K562 (cell line): Measurements from ENCODE around the gene RHOC. TPM values are rescaled to one million over a fixed set of nuclear protein-coding genes. Genes with fewer than 3 reads are reported as not detected.

Source experiments
- ATAC-seq: fragments of 200-7000 bp; cut with Tn5 transposase; 3 replicates; pipeline ENCODE4 v1.9.1; 2020; ENCODE audit warnings: moderate library complexity
- BruUV-seq: library from RNA; stranded (reverse); fragments of 400-500 nt; replicated peaks from 2 replicates; lab custom pipeline; 2021; lab: Mats Ljungman, UMichigan
- CTCF ChIA-PET: fragments of 300-600 bp; formaldehyde crosslinking; extraction: SDS; loops from one replicate; lab custom pipeline; 2021; ENCODE audit warnings: low intra/inter-chr PET ratio; lab: Yijun Ruan, JAX
- POLR2A ChIA-PET: fragments of 300-600, 350-650 bp; sonication (Branson Sonifier 250); formaldehyde crosslinking; extraction: SDS; loops from one replicate; lab custom pipeline; 2021; ENCODE audit warnings: antibody characterized with exemption, inconsistent platforms; lab: Yijun Ruan, JAX
- DNase-seq, 4 experiments: peaks; one replicate each; pipeline versions ENCODE4 v3.0.0 to v3.0.0-alpha.2; 2011 to 2018; ENCODE audit warnings: low spot score in 3 of 4, mixed read lengths in 3 of 4; ENCODE audit errors: extremely low read depth in 1 of 4
- FAIRE-seq: peaks from 2 replicates; lab custom pipeline; 2011; peaks lifted over from hg19 to GRCh38; lab: Jason Lieb, UNC
- H2AFZ ChIP-seq: 2 replicates; pipeline ENCODE4 v1.6.0; 2011; ENCODE audit warnings: low read depth, low read length, control low read depth, inconsistent platforms
- H3K27ac ChIP-seq: fragments of 200-600 bp; 3 replicates; pipeline ENCODE4 v1.8.0; 2011; ENCODE audit warnings: low read depth, mild to moderate bottlenecking, control low read depth, inconsistent platforms, low read length, moderate library complexity, mixed read lengths; ENCODE audit errors: extremely low read depth
- H3K27me3 ChIP-seq, 2 experiments: fragments of 300-600 bp in 1 of 2; 2 replicates in 1 of 2; 3 replicates in 1 of 2; pipeline versions ENCODE4 v1.6.0 to v1.8.0; 2011; ENCODE audit warnings: inconsistent platforms in 2 of 2, low read length in 2 of 2, mild to moderate bottlenecking in 1 of 2, mixed read lengths in 1 of 2, moderate library complexity in 1 of 2; ENCODE audit not compliant: control insufficient read depth in 2 of 2, insufficient read depth in 2 of 2
- H3K36me3 ChIP-seq: fragments of 300-600 bp; 3 replicates; pipeline ENCODE4 v1.8.0; 2011; ENCODE audit warnings: mild to moderate bottlenecking, low read length, inconsistent platforms; ENCODE audit not compliant: control insufficient read depth, insufficient read depth
- H3K4me1 ChIP-seq, 2 experiments: fragments of 200-600 bp in 1 of 2; replicated peaks in 1 of 2; 2 replicates in 1 of 2; 3 replicates in 1 of 2; pipeline versions ENCODE4 v1.5.1 to v1.8.0; 2011; ENCODE audit warnings: inconsistent platforms in 2 of 2, low read length in 2 of 2, mild to moderate bottlenecking in 1 of 2, mixed read lengths in 1 of 2, moderate library complexity in 1 of 2; ENCODE audit not compliant: control insufficient read depth in 2 of 2, insufficient read depth in 2 of 2
- H3K4me2 ChIP-seq: 2 replicates; pipeline ENCODE4 v1.6.1; 2011; ENCODE audit warnings: low read length, control low read depth, inconsistent platforms, mixed read lengths; ENCODE audit not compliant: insufficient read depth
- H3K4me3 ChIP-seq: fragments of 200-600 bp; sonication (generic), shearing (Covaris generic); 2 replicates; pipeline ENCODE4 v1.5.1; 2016; ENCODE audit warnings: control low read depth, inconsistent platforms
- H3K79me2 ChIP-seq: fragments of 200-600 bp; 3 replicates; pipeline ENCODE4 v1.8.0; 2011; ENCODE audit warnings: low read length, inconsistent platforms; ENCODE audit not compliant: control insufficient read depth, insufficient read depth
- H3K9ac ChIP-seq, 2 experiments: 2 replicates each; pipeline versions ENCODE4 v1.6.0 to v1.6.1; 2011; ENCODE audit warnings: low read depth in 2 of 2, low read length in 2 of 2, control low read depth in 1 of 2, inconsistent platforms in 1 of 2, mild to moderate bottlenecking in 1 of 2, mixed read lengths in 1 of 2; ENCODE audit not compliant: insufficient read depth in 1 of 2
- H3K9me1 ChIP-seq: one replicate; pipeline ENCODE4 v1.6.0; 2011; ENCODE audit warnings: inconsistent platforms, mild to moderate bottlenecking, low read length, moderate library complexity; ENCODE audit not compliant: control insufficient read depth, insufficient read depth
- H3K9me3 ChIP-seq: replicated peaks from 2 replicates; pipeline ENCODE4 v1.5.1; 2011; ENCODE audit warnings: low read depth, low read length, inconsistent platforms; ENCODE audit not compliant: control insufficient read depth, insufficient read depth
- H4K20me1 ChIP-seq: replicated peaks from 2 replicates; pipeline ENCODE4 v1.6.1; 2011; ENCODE audit warnings: low read length, inconsistent platforms, mixed read lengths; ENCODE audit not compliant: control insufficient read depth, insufficient read depth
- GMEB1 ChIP-seq: fragments of 250-450 bp; sonication (Bioruptor Pico); IDR thresholded peaks from 2 replicates; pipeline ENCODE4 v1.4.0; 2020; ENCODE audit warnings: mild to moderate bottlenecking
- HNRNPUL1 ChIP-seq: fragments of 200-400 bp; formaldehyde crosslinking; IDR thresholded peaks from 2 replicates; pipeline ENCODE4 v1.6.1; 2017; ENCODE audit warnings: low read length
- HOXB6 ChIP-seq: fragments of 250-450 bp; sonication (Bioruptor Pico); IDR thresholded peaks from 2 replicates; pipeline ENCODE4 v1.5.1; 2022; ENCODE audit warnings: mild to moderate bottlenecking, borderline replicate concordance
- ILF3 ChIP-seq: fragments of 450-650 bp; IDR thresholded peaks from 2 replicates; pipeline ENCODE4 v1.6.1; 2018; ENCODE audit warnings: antibody characterized with exemption, mild to moderate bottlenecking, moderate library complexity, borderline replicate concordance
- LEF1 ChIP-seq: fragments of 450-650 bp; IDR thresholded peaks from 2 replicates; pipeline ENCODE4 v1.6.1; 2016; ENCODE audit warnings: mild to moderate bottlenecking
- MCM5 ChIP-seq: fragments of 450-650 bp; IDR thresholded peaks from 2 replicates; pipeline ENCODE4 v1.6.1; 2016; ENCODE audit warnings: low read depth
- MEIS2 ChIP-seq: fragments of 450-650 bp; IDR thresholded peaks from 2 replicates; pipeline ENCODE4 v1.6.1; 2014; ENCODE audit warnings: mild to moderate bottlenecking; ENCODE audit not compliant: partially characterized antibody
- NR2C2 ChIP-seq, 2 experiments: fragments of 200-800 bp in 1 of 2; sonication (Bioruptor generic) in 1 of 2; sonication (generic) in 1 of 2; formaldehyde crosslinking in 1 of 2; IDR thresholded peaks; 2 replicates each; pipeline versions ENCODE4 v1.6.1 to v1.8.0; 2016 to 2022; ENCODE audit warnings: mild to moderate bottlenecking in 1 of 2, missing compliant biosample characterization in 1 of 2, missing genetic modification characterization in 1 of 2, missing genetic modification reagents in 1 of 2
- PKNOX1 ChIP-seq: fragments of 450-650 bp; IDR thresholded peaks from 2 replicates; pipeline ENCODE4 v1.6.1; 2016
- POLR2AphosphoS5 ChIP-seq: IDR thresholded peaks from 2 replicates; pipeline ENCODE4 v1.6.1; 2011; ENCODE audit warnings: mild to moderate bottlenecking, low read depth, low read length, moderate library complexity; ENCODE audit not compliant: control insufficient read depth, insufficient read depth
- SMAD2 ChIP-seq: fragments of 150-350 bp; IDR thresholded peaks from 2 replicates; pipeline ENCODE4 v1.6.1; 2014; ENCODE audit warnings: low read depth, mild to moderate bottlenecking, low read length
- ZKSCAN1 ChIP-seq: fragments of 150-350 bp; IDR thresholded peaks from 2 replicates; pipeline ENCODE4 v1.6.1; 2016; ENCODE audit warnings: low read depth, low read length
- WGBS: fragments of 100-300 bp; shearing (Covaris generic); methylation state at CpG from one replicate; pipeline ENCODE4 v1.1.6; 2016; ENCODE audit warnings: low coverage, mixed read lengths; ENCODE audit not compliant: insufficient coverage; ENCODE audit errors: missing lambda C conversion rate; 5-methylcytosine and 5-hydroxymethylcytosine counted together
- in situ Hi-C: fragments of 300-500 bp; cut with MboI; formaldehyde crosslinking; loops from 4 replicates; pipeline ENCODE4 v1.15.0; 2018; ENCODE audit warnings: inconsistent platforms, mixed read lengths
- intact Hi-C: fragments of 100-400 bp; cut with micrococcal nuclease; formaldehyde crosslinking; loops from 2 replicates; pipeline ENCODE4 v1.14.2; 2022
- polyA plus RNA-seq, 8 experiments: library from polyadenylated mRNA; depleted of rRNA in 4 of 8; stranded (reverse) in 5 of 8; unstranded in 3 of 8; fragments of >200 nt; fragmentation: Nextera tagmentation in 2 of 8; fragmentation: Illumina TruSeq in 1 of 8; extraction: Ambion mirVana in 2 of 8; extraction: Trizol in 1 of 8; gene quantifications; 2 replicates each; pipeline versions ENCODE4 v1.2.1 to v1.2.3, GENCODE V29; 2011 to 2014; ENCODE audit warnings: inconsistent platforms in 1 of 8, missing spikeins in 1 of 8
- total RNA-seq, 7 experiments: library from RNA; depleted of rRNA in 6 of 7; stranded (reverse); fragments of >200 nt in 6 of 7; fragmentation: Illumina TruSeq in 2 of 7; extraction: Trizol in 2 of 7; gene quantifications; 2 replicates each; pipeline versions ENCODE4 v1.2.1 to v1.2.3, GENCODE V29; 2011 to 2021; ENCODE audit warnings: low replicate concordance in 1 of 7
- TF ChIP-seq, protein P1 (sequence below): fragments of 200-800 bp; sonication (Bioruptor generic); IDR thresholded peaks from 2 replicates; pipeline ENCODE4 v1.6.1; 2016; ENCODE audit warnings: missing genetic modification characterization, missing compliant biosample characterization

The RHOC gene
- total and polyA plus RNA-seq, 9 of the 15 experiments (the other 6 are each of a cell fraction or from before 2014, with no cell fraction given), result 35.2 to 364 (median 204) TPM

GRCh38 chr1:112672842-112673241 lies 34.1 kb downstream of the RHOC start:
- no peaks in the 10 kb centered on the region for H4K20me1 ChIP-seq
- in situ Hi-C loops, result no loop called here
- peaks cover 37% of the 10 kb centered on the region for H3K79me2 ChIP-seq
- H3K9me3 ChIP-seq, result no peaks in the 10 kb centered on the region
- POLR2A ChIA-PET, result interaction anchor here (0.8 to 7.3 kb wide), 15 partner anchors 10 to 281 kb away, joined by 3 to 104 read pairs (median 8); partner anchors contain the start of genes PPM1J and ST7L
- peaks cover 60% of the 10 kb centered on the region for H3K36me3 ChIP-seq
- H3K9ac ChIP-seq, result no peak overlapping the region
- no peak overlapping the region for H3K4me2 ChIP-seq
- ATAC-seq (0 out of 3 replicates have a peak, but pooled peaks have one; percentile 3), FAIRE-seq (no peak), DNase-seq (peak in 1 of 4 experiments; percentile 60)
- no peaks in the 10 kb centered on the region for H3K27me3 ChIP-seq
- H3K4me3 ChIP-seq, result no peak overlapping the region
- peaks cover 18 to 38% of the 10 kb centered on the region in 2 experiments for H3K4me1 ChIP-seq
- no peaks in the 10 kb centered on the region for H3K9me1 ChIP-seq
- H3K27ac ChIP-seq, result no peak overlapping the region
- 23% methylated on average over 1 of the region's 1 CpG for WGBS
- BruUV-seq, result no TSS peak
- CTCF ChIA-PET, result interaction anchor here (2.2 kb wide), 1 partner anchor 34 kb away, joined by 15 read pairs; the partner anchor contains the start of gene RHOC
- H2AFZ ChIP-seq, result no peak overlapping the region
- intact Hi-C loops, result loop anchor here (1.0 kb wide), 2 partner anchors 34 to 53 kb away; partner anchors contain the start of gene RHOC
- TF ChIP-seq GMEB1 (CRISPR knock-in tag) (no peak), ZKSCAN1 (no peak), NR2C2 (CRISPR knock-in tag; IDR thresholded peaks at IDR 0.05) (no peak), NR2C2 (tag; IDR thresholded peaks at IDR 0.05) (peak; percentile 62), HNRNPUL1 (no peak), MEIS2 (peak; percentile 18), MCM5 (no peak), LEF1 (no peak), POLR2AphosphoS5 (peak; percentile 57; the same call in 1 of the 2 replicates), ILF3 (no peak), PKNOX1 (no peak), HOXB6 (CRISPR knock-in tag) (no peak), SMAD2 (no peak)
- TF ChIP-seq, protein P1, sequence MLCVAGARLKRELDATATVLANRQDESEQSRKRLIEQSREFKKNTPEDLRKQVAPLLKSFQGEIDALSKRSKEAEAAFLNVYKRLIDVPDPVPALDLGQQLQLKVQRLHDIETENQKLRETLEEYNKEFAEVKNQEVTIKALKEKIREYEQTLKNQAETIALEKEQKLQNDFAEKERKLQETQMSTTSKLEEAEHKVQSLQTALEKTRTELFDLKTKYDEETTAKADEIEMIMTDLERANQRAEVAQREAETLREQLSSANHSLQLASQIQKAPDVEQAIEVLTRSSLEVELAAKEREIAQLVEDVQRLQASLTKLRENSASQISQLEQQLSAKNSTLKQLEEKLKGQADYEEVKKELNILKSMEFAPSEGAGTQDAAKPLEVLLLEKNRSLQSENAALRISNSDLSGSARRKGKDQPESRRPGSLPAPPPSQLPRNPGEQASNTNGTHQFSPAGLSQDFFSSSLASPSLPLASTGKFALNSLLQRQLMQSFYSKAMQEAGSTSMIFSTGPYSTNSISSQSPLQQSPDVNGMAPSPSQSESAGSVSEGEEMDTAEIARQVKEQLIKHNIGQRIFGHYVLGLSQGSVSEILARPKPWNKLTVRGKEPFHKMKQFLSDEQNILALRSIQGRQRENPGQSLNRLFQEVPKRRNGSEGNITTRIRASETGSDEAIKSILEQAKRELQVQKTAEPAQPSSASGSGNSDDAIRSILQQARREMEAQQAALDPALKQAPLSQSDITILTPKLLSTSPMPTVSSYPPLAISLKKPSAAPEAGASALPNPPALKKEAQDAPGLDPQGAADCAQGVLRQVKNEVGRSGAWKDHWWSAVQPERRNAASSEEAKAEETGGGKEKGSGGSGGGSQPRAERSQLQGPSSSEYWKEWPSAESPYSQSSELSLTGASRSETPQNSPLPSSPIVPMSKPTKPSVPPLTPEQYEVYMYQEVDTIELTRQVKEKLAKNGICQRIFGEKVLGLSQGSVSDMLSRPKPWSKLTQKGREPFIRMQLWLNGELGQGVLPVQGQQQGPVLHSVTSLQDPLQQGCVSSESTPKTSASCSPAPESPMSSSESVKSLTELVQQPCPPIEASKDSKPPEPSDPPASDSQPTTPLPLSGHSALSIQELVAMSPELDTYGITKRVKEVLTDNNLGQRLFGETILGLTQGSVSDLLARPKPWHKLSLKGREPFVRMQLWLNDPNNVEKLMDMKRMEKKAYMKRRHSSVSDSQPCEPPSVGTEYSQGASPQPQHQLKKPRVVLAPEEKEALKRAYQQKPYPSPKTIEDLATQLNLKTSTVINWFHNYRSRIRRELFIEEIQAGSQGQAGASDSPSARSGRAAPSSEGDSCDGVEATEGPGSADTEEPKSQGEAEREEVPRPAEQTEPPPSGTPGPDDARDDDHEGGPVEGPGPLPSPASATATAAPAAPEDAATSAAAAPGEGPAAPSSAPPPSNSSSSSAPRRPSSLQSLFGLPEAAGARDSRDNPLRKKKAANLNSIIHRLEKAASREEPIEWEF (CRISPR knock-in tag), result no peak
